BLaER1 (cell line): ENCODE measurements around the gene CNOT2.

ENCODE experiments used
- H3K27ac ChIP-seq: shearing (Covaris generic); formaldehyde crosslinking; 2 replicates; pipeline ENCODE4 v1.8.1; 2022
- H3K27me3 ChIP-seq: shearing (Covaris generic); formaldehyde crosslinking; 2 replicates; pipeline ENCODE4 v1.8.1; 2022
- H3K36me3 ChIP-seq: shearing (Covaris generic); formaldehyde crosslinking; 2 replicates; pipeline ENCODE4 v1.8.1; 2022
- H3K4me1 ChIP-seq: shearing (Covaris generic); formaldehyde crosslinking; 2 replicates; pipeline ENCODE4 v1.8.1; 2022
- H3K4me2 ChIP-seq: shearing (Covaris generic); formaldehyde crosslinking; 2 replicates; pipeline ENCODE4 v1.8.1; 2022
- H3K4me3 ChIP-seq: shearing (Covaris generic); formaldehyde crosslinking; 2 replicates; pipeline ENCODE4 v1.8.1; 2022
- H3K9ac ChIP-seq: shearing (Covaris generic); formaldehyde crosslinking; 2 replicates; pipeline ENCODE4 v1.8.1; 2022
- H3K9me3 ChIP-seq: shearing (Covaris generic); formaldehyde crosslinking; 2 replicates; pipeline ENCODE4 v1.8.1; 2022
- H4K20me1 ChIP-seq: shearing (Covaris generic); formaldehyde crosslinking; 2 replicates; pipeline ENCODE4 v1.8.1; 2022
- Cebpa-rat ChIP-seq: shearing (Covaris generic); IDR thresholded peaks from 2 replicates; pipeline ENCODE4 v1.8.1; 2022

Gene CNOT2

DNA sequence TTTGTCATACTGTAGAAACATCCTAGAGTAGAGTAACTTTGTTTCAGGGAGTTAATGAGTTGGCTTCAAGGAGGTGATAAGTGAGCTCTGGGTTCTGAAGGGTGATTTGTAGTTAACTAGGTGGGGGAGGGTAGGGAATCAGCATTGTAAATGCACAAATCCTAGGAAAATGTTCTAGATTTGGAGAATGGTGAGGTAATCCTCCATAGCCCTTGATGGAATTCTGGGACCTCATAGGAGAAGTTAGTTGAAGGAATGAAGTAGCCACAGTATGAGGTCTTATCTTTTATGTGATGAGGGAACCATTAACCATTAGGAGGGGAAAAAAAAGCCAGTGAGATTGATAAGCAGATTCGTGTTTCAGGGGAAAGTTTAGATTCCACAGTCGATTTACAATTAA, 8.0 kb downstream of the CNOT2 start:
- H3K27me3 ChIP-seq, result no peaks in the 10 kb centered on the region
- no peak overlapping the region for H3K4me2 ChIP-seq
- H3K36me3 ChIP-seq, result peaks cover 35% of the 10 kb centered on the region
- H3K4me1 ChIP-seq, result peaks cover 18% of the 10 kb centered on the region
- no peak overlapping the region for H3K9ac ChIP-seq
- no peak for TF ChIP-seq Cebpa-rat
- H3K27ac ChIP-seq, result no peak overlapping the region
- H4K20me1 ChIP-seq, result peaks cover 100% of the 10 kb centered on the region
- no peaks in the 10 kb centered on the region for H3K9me3 ChIP-seq
- no peak overlapping the region for H3K4me3 ChIP-seq

GRCh38 chr12:70251661-70252060, 8.4 kb downstream of the CNOT2 start:
- no peak for TF ChIP-seq Cebpa-rat
- Histone ChIP-seq H3K9ac (no peak overlapping the region), H3K4me3 (no peak overlapping the region), H3K9me3 (no peaks in the 10 kb centered on the region), H3K27ac (no peak overlapping the region), H3K4me2 (no peak overlapping the region), H3K27me3 (no peaks in the 10 kb centered on the region), H3K4me1 (peaks cover 14% of the 10 kb centered on the region), H4K20me1 (peaks cover 100% of the 10 kb centered on the region), H3K36me3 (peaks cover 35% of the 10 kb centered on the region)

GRCh38 chr12:70252832-70253231, 9.6 kb downstream of the CNOT2 start:
- TF ChIP-seq Cebpa-rat, result no peak
- Histone ChIP-seq H3K4me2 (no peak overlapping the region), H3K4me3 (no peak overlapping the region), H3K4me1 (0 out of 2 replicates have a peak, but pooled peaks cover 2% of the 10 kb centered on the region), H3K27me3 (no peaks in the 10 kb centered on the region), H3K9me3 (no peaks in the 10 kb centered on the region; the same call in 1 of the 2 replicates), H3K36me3 (peaks cover 35% of the 10 kb centered on the region; the same call in 1 of the 2 replicates), H3K27ac (no peak overlapping the region), H3K9ac (no peak overlapping the region), H4K20me1 (peaks cover 100% of the 10 kb centered on the region)

GRCh38 chr12:70254225-70254624, 11.0 kb downstream of the CNOT2 start:
- H3K4me3 ChIP-seq, result no peak overlapping the region
- H3K4me2 ChIP-seq, result no peak overlapping the region
- H3K9me3 ChIP-seq, result no peaks in the 10 kb centered on the region; the same call in 1 of the 2 replicates
- H3K36me3 ChIP-seq, result peaks cover 42% of the 10 kb centered on the region; the same call in 1 of the 2 replicates
- no peak overlapping the region for H3K27ac ChIP-seq
- no peaks in the 10 kb centered on the region for H3K27me3 ChIP-seq
- no peak overlapping the region for H3K9ac ChIP-seq
- no peak for TF ChIP-seq Cebpa-rat
- peaks cover 100% of the 10 kb centered on the region for H4K20me1 ChIP-seq
- no peaks in the 10 kb centered on the region for H3K4me1 ChIP-seq

GRCh38 chr12:70254846-70255245, 11.6 kb downstream of the CNOT2 start:
- Histone ChIP-seq H3K4me1 (0 out of 2 replicates have a peak, but pooled peaks cover 2% of the 10 kb centered on the region), H3K4me3 (no peak overlapping the region), H3K36me3 (peaks cover 42% of the 10 kb centered on the region; the same call in 1 of the 2 replicates), H4K20me1 (peaks cover 100% of the 10 kb centered on the region), H3K27ac (no peak overlapping the region), H3K4me2 (no peak overlapping the region), H3K27me3 (no peaks in the 10 kb centered on the region), H3K9me3 (no peaks in the 10 kb centered on the region; the same call in 1 of the 2 replicates), H3K9ac (no peak overlapping the region)
- TF ChIP-seq Cebpa-rat, result no peak

DNA sequence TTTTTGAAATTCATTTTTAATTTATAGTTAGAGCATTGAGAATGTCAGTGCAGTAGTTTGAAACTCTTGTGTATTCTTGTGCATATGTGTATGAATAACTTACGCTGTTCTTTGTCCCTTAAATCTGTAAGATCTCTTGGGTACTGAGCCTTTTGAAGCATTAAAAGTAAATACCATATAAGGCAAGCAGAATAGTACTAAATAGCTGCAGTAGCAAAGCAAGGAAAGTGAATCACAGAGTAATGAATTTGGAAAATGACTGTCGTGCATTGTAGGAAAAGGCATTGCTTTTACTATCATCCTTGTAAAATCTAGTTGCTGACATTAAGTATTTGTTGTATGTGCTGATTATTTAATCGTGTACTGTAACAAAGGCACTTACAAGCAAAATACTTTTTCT, 12.1 kb downstream of the CNOT2 start:
- no peak for TF ChIP-seq Cebpa-rat
- peaks cover 100% of the 10 kb centered on the region for H4K20me1 ChIP-seq
- no peaks in the 10 kb centered on the region; the same call in 1 of the 2 replicates for H3K9me3 ChIP-seq
- H3K27me3 ChIP-seq, result no peaks in the 10 kb centered on the region
- no peak overlapping the region for H3K4me2 ChIP-seq
- H3K36me3 ChIP-seq, result peaks cover 41% of the 10 kb centered on the region; the same call in 1 of the 2 replicates
- no peak overlapping the region for H3K9ac ChIP-seq
- H3K4me3 ChIP-seq, result no peak overlapping the region
- peaks cover 6% of the 10 kb centered on the region; the same call in 1 of the 2 replicates for H3K4me1 ChIP-seq
- H3K27ac ChIP-seq, result no peak overlapping the region

GRCh38 chr12:70258605-70259403, 15.6 kb downstream of the CNOT2 start:
- H4K20me1 ChIP-seq, result peaks cover 92% of the 10 kb centered on the region
- peaks cover 17% of the 10 kb centered on the region; the same call in 1 of the 2 replicates for H3K4me1 ChIP-seq
- no peak overlapping the region for H3K4me2 ChIP-seq

GRCh38 chr12:70260646-70261045, 17.4 kb downstream of the CNOT2 start:
- H3K4me1 ChIP-seq, result peaks cover 17% of the 10 kb centered on the region; the same call in 1 of the 2 replicates
- H4K20me1 ChIP-seq, result peaks cover 92% of the 10 kb centered on the region
- TF ChIP-seq Cebpa-rat, result no peak
- no peak overlapping the region for H3K9ac ChIP-seq
- peaks cover 31% of the 10 kb centered on the region for H3K9me3 ChIP-seq
- H3K27ac ChIP-seq, result no peak overlapping the region
- no peak overlapping the region for H3K4me3 ChIP-seq
- no peaks in the 10 kb centered on the region for H3K27me3 ChIP-seq
- H3K4me2 ChIP-seq, result peak overlapping the region; percentile 27; the same call in 1 of the 2 replicates
- peaks cover 36% of the 10 kb centered on the region; the same call in 1 of the 2 replicates for H3K36me3 ChIP-seq

More at GRCh38 chr12:70258605-70259403, 15.6 kb downstream of the CNOT2 start:
- Histone ChIP-seq H3K27ac (no peak overlapping the region), H3K36me3 (peaks cover 38% of the 10 kb centered on the region; the same call in 1 of the 2 replicates), H3K9me3 (peaks cover 22% of the 10 kb centered on the region), H3K27me3 (no peaks in the 10 kb centered on the region), H3K9ac (no peak overlapping the region), H3K4me3 (no peak overlapping the region)
- TF ChIP-seq Cebpa-rat, result no peak

DNA sequence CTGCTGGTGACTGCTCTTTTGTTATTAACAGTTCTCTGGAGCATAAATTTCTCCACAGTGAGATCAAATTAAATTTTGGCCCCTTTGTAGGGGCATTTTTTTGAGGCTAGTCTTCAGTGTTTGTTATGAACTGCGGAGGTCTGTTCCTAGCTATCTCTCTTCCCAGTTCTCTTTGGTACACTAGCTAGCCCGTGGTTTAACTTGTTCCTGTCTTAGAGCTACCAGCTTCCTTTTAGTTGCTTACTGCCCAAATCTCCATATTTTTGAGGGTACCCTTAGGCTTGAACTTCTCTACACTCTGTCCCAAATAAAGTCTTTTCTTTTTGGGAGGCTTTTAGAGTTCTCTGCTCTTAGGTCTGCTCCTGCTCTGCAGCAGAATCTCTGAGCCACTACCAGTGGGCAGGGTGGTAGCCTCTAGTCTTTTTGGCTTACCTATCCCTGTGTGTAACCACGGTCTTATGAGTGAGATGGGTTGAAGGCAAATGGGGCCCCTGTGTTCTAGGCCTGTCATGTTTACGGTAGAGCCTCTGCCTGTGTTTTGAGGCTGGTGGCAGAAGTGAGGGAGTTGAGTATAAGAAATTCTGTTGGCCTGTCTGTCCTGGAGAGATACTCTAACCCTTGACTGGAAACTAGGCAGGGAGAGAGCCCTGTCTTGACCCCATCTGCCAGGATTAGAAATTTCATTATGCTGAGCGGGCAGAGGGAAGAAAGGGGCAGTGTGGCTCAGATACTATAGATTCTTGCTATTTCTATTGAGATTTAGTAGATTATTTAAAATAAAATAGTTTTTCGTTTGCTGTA, 21.0 kb downstream of the CNOT2 start:
- H3K36me3 ChIP-seq, result peaks cover 40% of the 10 kb centered on the region; the same call in 1 of the 2 replicates
- H3K9me3 ChIP-seq, result peaks cover 36% of the 10 kb centered on the region
- no peak overlapping the region for H3K4me2 ChIP-seq
- no peak overlapping the region for H3K4me3 ChIP-seq
- TF ChIP-seq Cebpa-rat, result no peak
- H3K4me1 ChIP-seq, result peaks cover 17% of the 10 kb centered on the region; the same call in 1 of the 2 replicates
- no peaks in the 10 kb centered on the region for H3K27me3 ChIP-seq
- peaks cover 92% of the 10 kb centered on the region for H4K20me1 ChIP-seq
- no peak overlapping the region for H3K27ac ChIP-seq
- H3K9ac ChIP-seq, result no peak overlapping the region
